AG08396 (cell line): ENCODE results near the gene HDAC3.
A peak's percentile ranks its signal among the peaks of the same experiment; 100 is the strongest.

Source experiments
- DNase-seq: peaks from one replicate; pipeline ENCODE4 v3.0.0; 2012; ENCODE audit warnings: low spot score, mixed read lengths

The HDAC3 gene

GRCh38 chr5:141636413-141637122 lies at the start of gene HDAC3, which contains the start of gene RELL2:
Gene HDAC3, minus strand, starts transcription at chr5:141636849. Its CDS starts 59 bp downstream, at chr5:141636790.
Gene RELL2, plus strand, starts transcription at chr5:141636997. Its CDS starts 1,229 bp downstream, at chr5:141638226.
- DNase-seq: peak; percentile 99

- DNase-seq: no peak
Observed at GRCh38 chr5:141685591-141685990, 48.9 kb upstream of the HDAC3 start.

- no peak for DNase-seq
Observed at GRCh38 chr5:141683596-141684141, 47.0 kb upstream of the HDAC3 start.

GRCh38 chr5:141681695-141682641 lies 45.3 kb upstream of the HDAC3 start, which contains the start of gene ARAP3:
Gene ARAP3, minus strand, starts transcription at chr5:141682230. Its CDS starts 1,744 bp downstream, at chr5:141680486.
- DNase-seq: peak; percentile 93

- DNase-seq: no peak
Observed at GRCh38 chr5:141681295-141681694, 44.6 kb upstream of the HDAC3 start.

GRCh38 chr5:141680751-141681201 lies 44.1 kb upstream of the HDAC3 start:
- no peak for DNase-seq

GRCh38 chr5:141680178-141680577 lies 43.5 kb upstream of the HDAC3 start:
- DNase-seq: no peak

- no peak for DNase-seq
Observed at GRCh38 chr5:141677415-141677814, 40.8 kb upstream of the HDAC3 start.

GRCh38 chr5:141675672-141676071 lies 39.0 kb upstream of the HDAC3 start:
- DNase-seq: no peak

- no peak for DNase-seq
Observed at GRCh38 chr5:141674747-141675146, 38.1 kb upstream of the HDAC3 start.

GRCh38 chr5:141672841-141673813 lies 36.5 kb upstream of the HDAC3 start:
- no peak for DNase-seq

GRCh38 chr5:141672071-141672840 lies 35.6 kb upstream of the HDAC3 start:
- DNase-seq: no peak

- DNase-seq: no peak
Observed at GRCh38 chr5:141669520-141669919, 32.9 kb upstream of the HDAC3 start.

- no peak for DNase-seq
Observed at GRCh38 chr5:141668601-141669265, 32.1 kb upstream of the HDAC3 start.

- DNase-seq: no peak
Observed at GRCh38 chr5:141665995-141666940, 29.6 kb upstream of the HDAC3 start.

GRCh38 chr5:141664733-141665461 lies 28.2 kb upstream of the HDAC3 start:
- peak; percentile 86 for DNase-seq

- DNase-seq: no peak
Observed at GRCh38 chr5:141663506-141663905, 26.9 kb upstream of the HDAC3 start.

- DNase-seq: no peak
Observed at GRCh38 chr5:141662028-141662427, 25.4 kb upstream of the HDAC3 start.
